ENCODE results near the gene MAPK1IP1L.

DNA sequence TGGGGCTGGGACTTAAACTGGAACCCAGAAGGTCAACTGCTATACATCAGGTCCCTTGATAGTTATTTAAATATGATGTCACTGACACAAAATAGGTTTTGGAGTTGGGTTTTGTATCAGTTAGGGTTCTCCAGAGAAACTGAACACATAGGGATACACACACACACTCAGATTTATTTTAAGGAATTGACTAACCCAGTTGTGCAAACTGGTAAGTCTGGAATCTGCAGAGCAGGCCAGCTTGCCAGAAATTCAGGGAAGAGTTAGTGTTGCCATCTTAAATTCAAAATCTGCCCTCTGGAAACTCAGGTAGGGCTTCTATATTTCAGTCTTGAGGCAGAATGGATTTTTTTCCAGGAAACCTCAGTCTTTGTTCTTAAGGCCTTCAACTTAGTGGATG, 36.9 kb downstream of the MAPK1IP1L start:
- TF ChIP-seq EZH2 (IDR thresholded peaks at IDR 0.05; ENCODE audit: low read depth, unreplicated experiment) = no peak
- TF ChIP-seq, protein P1, sequence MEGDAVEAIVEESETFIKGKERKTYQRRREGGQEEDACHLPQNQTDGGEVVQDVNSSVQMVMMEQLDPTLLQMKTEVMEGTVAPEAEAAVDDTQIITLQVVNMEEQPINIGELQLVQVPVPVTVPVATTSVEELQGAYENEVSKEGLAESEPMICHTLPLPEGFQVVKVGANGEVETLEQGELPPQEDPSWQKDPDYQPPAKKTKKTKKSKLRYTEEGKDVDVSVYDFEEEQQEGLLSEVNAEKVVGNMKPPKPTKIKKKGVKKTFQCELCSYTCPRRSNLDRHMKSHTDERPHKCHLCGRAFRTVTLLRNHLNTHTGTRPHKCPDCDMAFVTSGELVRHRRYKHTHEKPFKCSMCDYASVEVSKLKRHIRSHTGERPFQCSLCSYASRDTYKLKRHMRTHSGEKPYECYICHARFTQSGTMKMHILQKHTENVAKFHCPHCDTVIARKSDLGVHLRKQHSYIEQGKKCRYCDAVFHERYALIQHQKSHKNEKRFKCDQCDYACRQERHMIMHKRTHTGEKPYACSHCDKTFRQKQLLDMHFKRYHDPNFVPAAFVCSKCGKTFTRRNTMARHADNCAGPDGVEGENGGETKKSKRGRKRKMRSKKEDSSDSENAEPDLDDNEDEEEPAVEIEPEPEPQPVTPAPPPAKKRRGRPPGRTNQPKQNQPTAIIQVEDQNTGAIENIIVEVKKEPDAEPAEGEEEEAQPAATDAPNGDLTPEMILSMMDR (conservative IDR thresholded peaks at IDR 0.05; ENCODE audit: low read depth in 2 of 2) = no peak
- TF ChIP-seq CREB1 (CRISPR knock-in tag; IDR thresholded peaks at IDR 0.05; ENCODE audit: low read depth) = no peak
- TF ChIP-seq NANOG (IDR thresholded peaks at IDR 0.05; ENCODE audit: borderline replicate concordance) = no peak
- no peak for TF ChIP-seq STAT1 (IDR thresholded peaks at IDR 0.05; ENCODE audit: unreplicated experiment)
- no peak for TF ChIP-seq POLR2AphosphoS5 (IDR thresholded peaks at IDR 0.05; ENCODE audit: low read depth)
- TF ChIP-seq, protein P2, sequence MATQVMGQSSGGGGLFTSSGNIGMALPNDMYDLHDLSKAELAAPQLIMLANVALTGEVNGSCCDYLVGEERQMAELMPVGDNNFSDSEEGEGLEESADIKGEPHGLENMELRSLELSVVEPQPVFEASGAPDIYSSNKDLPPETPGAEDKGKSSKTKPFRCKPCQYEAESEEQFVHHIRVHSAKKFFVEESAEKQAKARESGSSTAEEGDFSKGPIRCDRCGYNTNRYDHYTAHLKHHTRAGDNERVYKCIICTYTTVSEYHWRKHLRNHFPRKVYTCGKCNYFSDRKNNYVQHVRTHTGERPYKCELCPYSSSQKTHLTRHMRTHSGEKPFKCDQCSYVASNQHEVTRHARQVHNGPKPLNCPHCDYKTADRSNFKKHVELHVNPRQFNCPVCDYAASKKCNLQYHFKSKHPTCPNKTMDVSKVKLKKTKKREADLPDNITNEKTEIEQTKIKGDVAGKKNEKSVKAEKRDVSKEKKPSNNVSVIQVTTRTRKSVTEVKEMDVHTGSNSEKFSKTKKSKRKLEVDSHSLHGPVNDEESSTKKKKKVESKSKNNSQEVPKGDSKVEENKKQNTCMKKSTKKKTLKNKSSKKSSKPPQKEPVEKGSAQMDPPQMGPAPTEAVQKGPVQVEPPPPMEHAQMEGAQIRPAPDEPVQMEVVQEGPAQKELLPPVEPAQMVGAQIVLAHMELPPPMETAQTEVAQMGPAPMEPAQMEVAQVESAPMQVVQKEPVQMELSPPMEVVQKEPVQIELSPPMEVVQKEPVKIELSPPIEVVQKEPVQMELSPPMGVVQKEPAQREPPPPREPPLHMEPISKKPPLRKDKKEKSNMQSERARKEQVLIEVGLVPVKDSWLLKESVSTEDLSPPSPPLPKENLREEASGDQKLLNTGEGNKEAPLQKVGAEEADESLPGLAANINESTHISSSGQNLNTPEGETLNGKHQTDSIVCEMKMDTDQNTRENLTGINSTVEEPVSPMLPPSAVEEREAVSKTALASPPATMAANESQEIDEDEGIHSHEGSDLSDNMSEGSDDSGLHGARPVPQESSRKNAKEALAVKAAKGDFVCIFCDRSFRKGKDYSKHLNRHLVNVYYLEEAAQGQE (IDR thresholded peaks at IDR 0.05; ENCODE audit: unreplicated experiment) = no peak
- TF ChIP-seq EZH2phosphoT487 (IDR thresholded peaks at IDR 0.05; ENCODE audit: unreplicated experiment) = no peak
- no peak for TF ChIP-seq ZNF114 (CRISPR knock-in tag; IDR thresholded peaks at IDR 0.05)

All from GM23338 (cell line).